Activated CD4-positive, alpha-beta T cell treated with anti-CD3 and anti-CD28 coated beads, Interleukin-2, amount 10 ng/mL, durations not matched to agents 24 days and 14 days (primary cell): ENCODE data around the gene PPP1R26. TPM values are rescaled to one million over a fixed set of nuclear protein-coding genes. Genes with fewer than 3 reads are reported as not detected.

Experiments used
- total RNA-seq: library from RNA; stranded (reverse); gene quantifications from 2 replicates; pipeline ENCODE4 v1.2.3, GENCODE V29; 2022

PPP1R26 gene
- total RNA-seq, 1 donor from 2014 or later: 0.82 TPM

Other genes with a start within 250 kb of the PPP1R26 start
- 66.4 and 69.7 TPM in 2 replicates for gene MRPS2, start 20.9 kb downstream of the PPP1R26 start, total RNA-seq
- gene LCN1, start 41.7 kb downstream of the PPP1R26 start, total RNA-seq: not detected in 2 replicates
- gene OBP2A, start 66.3 kb downstream of the PPP1R26 start, total RNA-seq: not detected in 2 replicates
- not detected in 2 replicates for gene PAEP, start 82.0 kb downstream of the PPP1R26 start, total RNA-seq
- not detected in 2 replicates for gene GLT6D1, start 159.8 kb downstream of the PPP1R26 start, total RNA-seq
- not detected in 2 replicates for gene LCN9, start 183.5 kb downstream of the PPP1R26 start, total RNA-seq
- not detected in 2 replicates for gene SOHLH1, start 219.7 kb downstream of the PPP1R26 start, total RNA-seq
- not detected in 2 replicates for gene KCNT1, start 222.4 kb downstream of the PPP1R26 start, total RNA-seq